Natural killer cell (primary cell): ENCODE measurements around the gene CERS6. TPM values are rescaled to one million over a fixed set of nuclear protein-coding genes. Genes with fewer than 3 reads are reported as not detected.

ENCODE experiments used
- ATAC-seq, 3 donors: fragments of 150-1000 bp in 2 of 3; fragments of 200-7000 bp in 1 of 3; cut with Tn5 transposase; 1 replicate in 1 of 3; 2 replicates in 2 of 3; pipeline ENCODE4 v1.10.0; 2021; ENCODE audit warnings: mild to moderate bottlenecking in 2 of 3, moderate library complexity in 2 of 3
- DNase-seq, 2 donors: peaks; one replicate each; pipeline versions ENCODE4 v3.0.0 to v3.0.0-alpha.2; 2013 to 2021; ENCODE audit warnings: mixed read lengths in 1 of 2
- H3K27ac ChIP-seq: one replicate; pipeline ENCODE4 v1.5.1; 2013; ENCODE audit warnings: mild to moderate bottlenecking, low read length
- H3K27me3 ChIP-seq: one replicate; pipeline ENCODE4 v1.6.1; 2013; ENCODE audit warnings: low read length; ENCODE audit not compliant: control insufficient read depth, insufficient read depth
- H3K36me3 ChIP-seq: one replicate; pipeline ENCODE4 v1.6.1; 2013; ENCODE audit warnings: low read length; ENCODE audit not compliant: control insufficient read depth, insufficient read depth
- H3K4me1 ChIP-seq: one replicate; pipeline ENCODE4 v1.6.1; 2013; ENCODE audit warnings: low read length; ENCODE audit not compliant: control insufficient read depth, insufficient read depth
- H3K4me3 ChIP-seq: one replicate; pipeline ENCODE4 v1.5.1; 2013; ENCODE audit warnings: low read length
- H3K9me3 ChIP-seq: one replicate; pipeline ENCODE4 v1.6.1; 2013; ENCODE audit warnings: low read length; ENCODE audit not compliant: control insufficient read depth, insufficient read depth
- H3K27ac Mint-ChIP-seq, 2 donors: one replicate each; pipeline ENCODE4 v1.8.0; 2022; ENCODE audit warnings: mild to moderate bottlenecking in 2 of 2, mixed read lengths in 2 of 2, moderate library complexity in 1 of 2
- H3K27me3 Mint-ChIP-seq, 2 donors: one replicate each; pipeline ENCODE4 v1.8.0; 2022; ENCODE audit warnings: low read depth in 2 of 2, mixed read lengths in 2 of 2
- H3K36me3 Mint-ChIP-seq: one replicate; pipeline ENCODE4 v1.8.0; 2022; ENCODE audit warnings: mixed read lengths
- H3K4me1 Mint-ChIP-seq, 2 donors: one replicate each; pipeline ENCODE4 v1.8.0; 2022; ENCODE audit warnings: mixed read lengths in 2 of 2
- H3K4me3 Mint-ChIP-seq: one replicate; pipeline ENCODE4 v1.8.0; 2022; ENCODE audit warnings: mild to moderate bottlenecking, moderate library complexity, mixed read lengths
- H3K9me3 Mint-ChIP-seq, 2 donors: one replicate each; pipeline ENCODE4 v1.8.0; 2022; ENCODE audit warnings: mixed read lengths in 2 of 2
- CTCF ChIP-seq: fragments of 200-600 bp; IDR thresholded peaks from one replicate; pipeline ENCODE4 v1.8.0; 2022; ENCODE audit warnings: antibody characterized with exemption
- WGBS: methylation state at CpG from one replicate; pipeline ENCODE4 v1.1.7; 2013; ENCODE audit warnings: missing lambda C conversion rate; ENCODE audit not compliant: insufficient coverage; 5-methylcytosine and 5-hydroxymethylcytosine counted together
- intact Hi-C: fragments of 100-400 bp; cut with micrococcal nuclease; formaldehyde crosslinking; loops from one replicate; pipeline ENCODE4 v1.14.2; 2022
- total RNA-seq, 4 donors: library from RNA; stranded (reverse); fragments of 120-200 nt in 1 of 4; gene quantifications; one replicate each; pipeline versions ENCODE4 v1.2.3 to v1.2.4, GENCODE V29; 2013 to 2022

CERS6 gene
- total RNA-seq, 3 donors from 2014 or later (not counting 1 experiment from before 2014, with no cell fraction given) = 9.1 to 13.5 (median 11.8) TPM

GRCh38 chr2:168719446-168719845 is 263.4 kb downstream of the CERS6 start:
- H3K9me3 Mint-ChIP-seq = no peaks in the 10 kb centered on the region
- Histone ChIP-seq H3K36me3 (peaks cover 5% of the 10 kb centered on the region), H3K4me1 (peaks cover 4% of the 10 kb centered on the region), H3K9me3 (no peaks in the 10 kb centered on the region), H3K27ac (no peak overlapping the region), H3K27me3 (no peaks in the 10 kb centered on the region), H3K4me3 (no peak overlapping the region)
- no peak overlapping the region for H3K4me3 Mint-ChIP-seq
- no peak for TF ChIP-seq CTCF
- no peaks in the 10 kb centered on the region for H3K27me3 Mint-ChIP-seq
- H3K27ac Mint-ChIP-seq = no peak overlapping the region
- peaks cover 19 to 37% of the 10 kb centered on the region in 2 donors for H3K4me1 Mint-ChIP-seq
- ATAC-seq = no peak
- DNase-seq = no peak
- H3K36me3 Mint-ChIP-seq = peaks cover 15% of the 10 kb centered on the region
- intact Hi-C loops = no loop called here

- ATAC-seq (no peak), DNase-seq (no peak)
- H3K9me3 ChIP-seq = no peaks in the 10 kb centered on the region
- Mint-ChIP-seq H3K9me3 (no peaks in the 10 kb centered on the region), H3K4me3 (no peak overlapping the region), H3K27ac (no peak overlapping the region), H3K36me3 (peaks cover 15% of the 10 kb centered on the region), H3K4me1 (peaks cover 13 to 27% of the 10 kb centered on the region in 2 donors), H3K27me3 (no peaks in the 10 kb centered on the region)
- no peaks in the 10 kb centered on the region for H3K27me3 ChIP-seq
- no peak for TF ChIP-seq CTCF
- 84% methylated on average over 2 of the region's 2 CpGs for WGBS
- intact Hi-C loops = no loop called here
- H3K4me1 ChIP-seq = peaks cover 4% of the 10 kb centered on the region
- peaks cover 5% of the 10 kb centered on the region for H3K36me3 ChIP-seq
- no peak overlapping the region for H3K27ac ChIP-seq
- H3K4me3 ChIP-seq = no peak overlapping the region
Observed at GRCh38 chr2:168722592-168722991, 266.5 kb downstream of the CERS6 start.

GRCh38 chr2:168723275-168723899 is 267.3 kb downstream of the CERS6 start:
- H3K27me3 ChIP-seq = no peaks in the 10 kb centered on the region
- TF ChIP-seq CTCF = no peak
- 67% methylated on average over 2 of the region's 3 CpGs for WGBS

GRCh38 chr2:168726375-168726774 is 270.3 kb downstream of the CERS6 start:
- H3K4me1 Mint-ChIP-seq = peaks cover 0 to 10% of the 10 kb centered on the region in 2 donors
- no peaks in the 10 kb centered on the region for H3K27me3 ChIP-seq
- no peak for TF ChIP-seq CTCF
- no peak overlapping the region for H3K4me3 Mint-ChIP-seq
- H3K9me3 Mint-ChIP-seq = no peaks in the 10 kb centered on the region
- H3K27me3 Mint-ChIP-seq = no peaks in the 10 kb centered on the region
- H3K27ac ChIP-seq = no peak overlapping the region
- H3K27ac Mint-ChIP-seq = no peak overlapping the region
- 94% methylated on average over 2 of the region's 3 CpGs for WGBS
- peaks cover 3% of the 10 kb centered on the region for H3K36me3 ChIP-seq
- no peaks in the 10 kb centered on the region for H3K4me1 ChIP-seq
- H3K36me3 Mint-ChIP-seq = peaks cover 15% of the 10 kb centered on the region
- ATAC-seq = no peak
- no peak for DNase-seq
- no peaks in the 10 kb centered on the region for H3K9me3 ChIP-seq
- intact Hi-C loops = no loop called here
- H3K4me3 ChIP-seq = no peak overlapping the region

More at GRCh38 chr2:168723275-168723899, 267.3 kb downstream of the CERS6 start:
- Histone ChIP-seq H3K27ac (no peak overlapping the region), H3K9me3 (no peaks in the 10 kb centered on the region), H3K36me3 (peaks cover 5% of the 10 kb centered on the region), H3K4me3 (no peak overlapping the region), H3K4me1 (no peaks in the 10 kb centered on the region)
- intact Hi-C loops = no loop called here
- H3K36me3 Mint-ChIP-seq = peaks cover 15% of the 10 kb centered on the region
- no peak for ATAC-seq
- no peaks in the 10 kb centered on the region for H3K9me3 Mint-ChIP-seq
- peaks cover 5 to 19% of the 10 kb centered on the region in 2 donors for H3K4me1 Mint-ChIP-seq
- DNase-seq = no peak
- no peaks in the 10 kb centered on the region for H3K27me3 Mint-ChIP-seq
- no peak overlapping the region for H3K27ac Mint-ChIP-seq
- H3K4me3 Mint-ChIP-seq = no peak overlapping the region
